GM12891 (cell line): ENCODE data around the gene RELCH.

ENCODE experiments used
- PAX5 ChIP-seq: IDR thresholded peaks from 2 replicates; pipeline ENCODE4 v1.6.1; 2011; ENCODE audit warnings: low read length, moderate library complexity, mild to moderate bottlenecking; ENCODE audit not compliant: insufficient read depth, severe bottlenecking
- POLR2A ChIP-seq: IDR thresholded peaks from 2 replicates; pipeline ENCODE4 v1.6.1; 2011; ENCODE audit warnings: low read depth, low read length, control low read depth
- POLR2AphosphoS5 ChIP-seq: IDR thresholded peaks from 2 replicates; pipeline ENCODE4 v1.6.1; 2011; ENCODE audit warnings: low read depth, low read length, control low read depth
- SPI1 ChIP-seq: IDR thresholded peaks from 2 replicates; pipeline ENCODE4 v1.6.1; 2011; ENCODE audit warnings: low read depth, low read length, control low read depth
- TAF1 ChIP-seq: IDR thresholded peaks from 2 replicates; pipeline ENCODE4 v1.6.1; 2011; ENCODE audit warnings: low read depth, low read length, control low read depth

- TF ChIP-seq POLR2A (peak; percentile 97), POLR2AphosphoS5 (peak; percentile 97), SPI1 (no peak), TAF1 (peak; percentile 82), PAX5 (no peak)
These were observed at the start of gene RELCH, which contains the start of gene PIGN for GRCh38 chr18:62186774-62187542.
